GM18519 (cell line): ENCODE results near the gene RHOBTB1.
A peak's percentile ranks its signal among the peaks of the same experiment; 100 is the strongest.
"Not testable (repeated sequence)": the region's sequence is repeated elsewhere in the genome, so short reads cannot be mapped to it uniquely, and the experiment has no call there.

ENCODE experiments used
- ATAC-seq: cut with Tn5 transposase; IDR thresholded peaks from one replicate; pipeline ENCODE4 v1.9.1; 2021; ENCODE audit warnings: mild to moderate bottlenecking, moderate library complexity; ENCODE audit not compliant: unreplicated experiment, low FRiP score

The RHOBTB1 gene, protein sequence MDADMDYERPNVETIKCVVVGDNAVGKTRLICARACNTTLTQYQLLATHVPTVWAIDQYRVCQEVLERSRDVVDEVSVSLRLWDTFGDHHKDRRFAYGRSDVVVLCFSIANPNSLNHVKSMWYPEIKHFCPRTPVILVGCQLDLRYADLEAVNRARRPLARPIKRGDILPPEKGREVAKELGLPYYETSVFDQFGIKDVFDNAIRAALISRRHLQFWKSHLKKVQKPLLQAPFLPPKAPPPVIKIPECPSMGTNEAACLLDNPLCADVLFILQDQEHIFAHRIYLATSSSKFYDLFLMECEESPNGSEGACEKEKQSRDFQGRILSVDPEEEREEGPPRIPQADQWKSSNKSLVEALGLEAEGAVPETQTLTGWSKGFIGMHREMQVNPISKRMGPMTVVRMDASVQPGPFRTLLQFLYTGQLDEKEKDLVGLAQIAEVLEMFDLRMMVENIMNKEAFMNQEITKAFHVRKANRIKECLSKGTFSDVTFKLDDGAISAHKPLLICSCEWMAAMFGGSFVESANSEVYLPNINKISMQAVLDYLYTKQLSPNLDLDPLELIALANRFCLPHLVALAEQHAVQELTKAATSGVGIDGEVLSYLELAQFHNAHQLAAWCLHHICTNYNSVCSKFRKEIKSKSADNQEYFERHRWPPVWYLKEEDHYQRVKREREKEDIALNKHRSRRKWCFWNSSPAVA

GRCh38 chr10:60944058-60944909 lies at the start of gene RHOBTB1:
TSS of gene RHOBTB1 (minus strand) at chr10:60944185. CDS start at chr10:60911542, 32,643 bp downstream.
- peak; percentile 46 for ATAC-seq

GRCh38 chr10:60992636-60993035 lies 48.7 kb upstream of the RHOBTB1 start:
- no peak for ATAC-seq

GRCh38 chr10:60990663-60991062 lies 46.7 kb upstream of the RHOBTB1 start:
- ATAC-seq, result no peak

DNA sequence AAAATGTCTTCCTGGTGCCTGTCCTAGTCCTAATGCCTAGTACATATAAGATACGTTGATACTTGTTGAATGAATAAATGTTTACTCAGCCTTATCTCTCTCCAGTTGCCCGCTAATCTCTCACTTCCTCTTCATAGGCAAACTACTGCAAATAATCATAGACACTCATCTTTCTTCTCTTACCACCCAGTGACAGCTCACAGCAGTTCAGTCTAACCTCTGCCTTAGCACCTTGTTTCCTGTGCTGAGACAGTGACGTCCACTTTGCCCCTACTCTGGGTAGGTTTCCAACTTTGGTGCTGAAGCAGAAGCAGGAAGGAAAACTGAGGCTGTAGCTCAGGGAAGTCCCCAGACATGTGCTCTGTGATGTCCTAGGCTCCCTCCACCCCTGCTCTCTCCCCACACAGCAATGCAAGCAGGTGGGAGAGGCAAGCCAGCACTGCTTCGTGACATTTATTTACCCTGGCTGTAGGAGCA lies 45.5 kb upstream of the RHOBTB1 start:
- peak; percentile 69 for ATAC-seq

- no peak for ATAC-seq
Observed at GRCh38 chr10:60986791-60987190, 42.8 kb upstream of the RHOBTB1 start.

GRCh38 chr10:60985951-60986350 lies 42.0 kb upstream of the RHOBTB1 start:
- no peak for ATAC-seq

GRCh38 chr10:60980997-60981396 lies 37.0 kb upstream of the RHOBTB1 start:
- no peak for ATAC-seq

GRCh38 chr10:60979667-60980104 lies 35.7 kb upstream of the RHOBTB1 start:
- no peak for ATAC-seq

DNA sequence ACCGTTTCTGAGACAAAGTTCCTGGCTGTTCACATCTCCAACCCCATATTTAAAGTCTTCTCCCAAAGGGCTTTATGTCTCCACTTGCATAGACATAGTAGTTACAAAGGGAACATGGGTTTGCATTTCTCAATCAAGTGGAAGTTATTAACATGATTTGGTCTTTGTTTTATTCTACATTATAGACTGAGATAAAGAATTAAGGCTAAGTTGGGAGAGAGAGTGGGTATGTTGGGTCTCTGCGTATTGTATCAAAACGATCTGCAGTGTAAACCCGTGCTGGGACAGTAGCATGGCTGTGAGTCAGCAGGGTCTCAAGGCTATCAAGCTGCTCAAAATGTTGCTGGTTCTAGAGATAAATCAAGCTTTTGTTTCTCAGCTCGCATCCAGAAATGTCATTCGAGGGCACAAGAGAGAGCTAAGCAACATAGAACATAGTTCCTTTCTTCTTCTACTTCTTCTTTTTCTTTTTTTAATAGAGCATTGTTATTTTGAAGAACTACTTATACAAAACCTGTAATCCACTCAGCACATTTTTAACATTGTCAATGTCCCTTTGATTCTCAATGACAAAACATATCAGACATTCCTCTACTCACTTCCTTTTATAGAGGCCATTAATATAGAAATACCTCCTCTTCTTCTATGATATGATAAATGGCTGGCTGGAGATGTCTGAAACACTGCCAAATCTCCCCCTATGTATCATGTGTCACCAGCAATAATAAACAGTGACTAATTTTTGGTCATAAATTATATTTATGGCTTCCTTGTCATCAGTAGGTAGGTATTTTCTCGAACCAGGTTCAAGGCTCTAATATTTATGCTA lies 34.5 kb upstream of the RHOBTB1 start:
- ATAC-seq, result no peak

DNA sequence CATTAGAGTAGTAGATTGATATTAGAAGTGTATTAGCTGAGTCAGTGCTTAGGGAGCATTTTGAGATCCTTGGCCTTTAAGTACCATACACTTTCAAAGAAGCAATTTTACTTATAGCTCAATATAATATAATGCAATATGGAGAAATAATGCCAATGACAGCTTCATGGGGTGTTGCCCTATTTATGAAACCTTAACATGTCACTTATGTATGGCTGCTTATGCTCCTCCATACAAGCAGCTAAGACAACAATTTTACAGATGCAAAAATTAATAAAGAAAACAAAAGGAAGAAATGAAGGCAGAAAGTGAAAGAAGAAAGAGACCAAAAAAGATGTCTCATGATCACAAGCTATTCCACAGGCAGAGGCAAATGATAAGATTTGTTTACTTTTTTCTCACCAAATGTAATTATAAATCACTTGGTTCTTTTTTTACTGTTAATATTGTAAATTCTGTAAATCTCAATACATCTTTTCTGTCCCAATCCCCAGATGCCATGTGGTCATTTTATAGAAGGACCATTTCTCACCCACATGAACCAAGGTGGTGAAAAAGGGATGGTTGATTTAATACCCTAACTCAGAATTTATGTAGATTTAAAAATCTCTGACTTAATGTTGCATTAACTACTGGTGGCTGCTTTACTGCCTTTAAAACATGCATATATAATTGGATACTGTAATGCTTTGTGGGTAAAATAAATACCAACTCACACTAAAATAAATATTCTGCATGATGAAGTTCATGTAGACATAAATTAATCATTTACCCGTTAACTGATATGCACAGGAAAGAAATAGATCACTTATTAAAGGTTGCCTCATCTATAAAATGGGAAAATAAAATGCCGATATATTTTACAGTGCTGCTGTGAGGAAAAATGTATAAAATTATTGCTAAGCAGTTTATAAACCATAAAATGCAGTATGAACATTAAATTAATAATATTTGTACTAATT lies 33.5 kb upstream of the RHOBTB1 start:
- no peak for ATAC-seq

GRCh38 chr10:60976687-60977086 lies 32.7 kb upstream of the RHOBTB1 start:
- ATAC-seq, result no peak

DNA sequence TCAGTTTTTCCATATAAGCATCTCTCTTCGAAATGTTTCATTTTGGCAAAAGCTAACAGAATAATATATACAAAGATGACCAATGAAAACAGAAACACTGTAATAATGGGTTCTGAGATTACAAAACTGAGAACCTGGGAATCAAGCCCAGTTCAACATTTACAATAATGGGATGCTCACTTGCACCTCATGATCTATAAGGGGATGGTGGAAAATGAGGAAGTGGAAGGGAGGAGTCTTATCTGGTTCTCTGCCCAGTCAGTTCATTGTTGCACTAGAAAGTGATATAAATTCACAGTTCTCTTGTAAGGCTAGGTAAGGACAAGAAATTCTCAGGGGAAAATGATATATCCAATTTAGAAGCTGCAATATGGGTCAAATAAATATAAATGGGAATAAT lies 31.7 kb upstream of the RHOBTB1 start:
- no peak for ATAC-seq

DNA sequence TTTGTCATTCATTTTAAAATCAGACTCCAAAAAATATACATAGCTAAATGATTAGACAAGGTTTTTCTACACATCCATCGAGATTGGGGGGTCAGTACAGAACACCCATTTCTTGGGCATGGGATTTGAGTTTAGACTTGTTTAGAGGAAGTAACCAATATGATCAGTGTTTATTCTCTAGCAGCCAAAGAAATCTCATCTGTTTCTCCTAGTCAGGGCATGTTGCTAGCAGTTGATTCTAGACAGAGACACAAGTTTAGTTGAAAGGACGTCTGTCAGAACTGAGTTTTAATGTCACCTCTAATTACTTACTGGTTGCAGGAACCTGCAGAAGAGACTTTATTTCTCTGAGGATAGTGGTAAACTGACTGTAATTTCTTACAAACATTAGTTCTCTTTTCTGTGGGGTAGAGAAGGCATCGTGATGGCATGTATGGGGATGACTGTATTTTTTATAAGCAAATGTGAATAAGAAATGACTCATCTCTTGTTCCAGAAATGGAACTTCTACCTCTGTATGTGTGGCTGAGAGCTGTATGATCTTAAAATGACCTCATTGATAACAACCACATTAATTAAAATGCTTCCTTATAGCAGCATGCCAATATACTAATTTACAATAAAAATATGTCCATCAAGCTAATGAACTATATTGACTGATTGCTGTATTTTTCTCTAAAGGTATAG lies 30.6 kb upstream of the RHOBTB1 start:
- ATAC-seq, result no peak

- ATAC-seq, result no peak
Observed at GRCh38 chr10:60973086-60973485, 29.1 kb upstream of the RHOBTB1 start.

GRCh38 chr10:60972181-60972580 lies 28.2 kb upstream of the RHOBTB1 start:
- not testable (repeated sequence) for ATAC-seq

GRCh38 chr10:60970526-60970925 lies 26.5 kb upstream of the RHOBTB1 start:
- ATAC-seq, result no peak

GRCh38 chr10:60968504-60968903 lies 24.5 kb upstream of the RHOBTB1 start:
- ATAC-seq, result no peak

DNA sequence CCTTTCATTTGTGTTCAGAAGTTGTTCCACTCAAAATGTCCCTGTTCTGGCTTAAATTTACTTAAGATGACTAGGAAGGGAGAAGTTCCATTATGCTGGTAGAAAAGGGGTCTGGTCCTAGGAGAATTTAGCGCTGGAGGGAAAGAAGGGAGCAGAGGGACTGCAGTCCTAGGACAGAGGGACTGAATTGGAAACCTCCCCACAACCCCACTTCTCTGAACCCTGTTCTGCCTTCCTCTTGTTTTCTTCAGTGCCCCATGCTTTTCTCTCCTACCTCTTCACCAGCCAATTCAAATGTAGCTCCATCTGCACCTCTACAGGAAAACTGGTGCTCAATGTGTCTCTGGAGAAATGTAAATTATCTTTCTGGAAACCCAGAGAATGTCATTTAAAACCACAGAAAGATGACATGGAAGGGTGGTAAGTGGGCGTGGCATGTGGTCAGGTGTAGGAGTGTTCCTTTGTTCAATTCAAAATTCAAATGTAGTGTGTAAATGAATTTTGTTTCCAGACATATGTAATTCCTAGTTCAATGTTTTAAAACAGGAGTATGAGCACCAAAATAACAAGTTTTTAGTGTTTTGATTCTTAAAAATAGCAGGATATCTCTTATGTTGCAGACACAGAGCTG lies 24.0 kb upstream of the RHOBTB1 start:
- ATAC-seq, result no peak
